CMK (cell line): ENCODE data around the gene C2orf68.
"Not testable (repeated sequence)": the region's sequence is repeated elsewhere in the genome, so short reads cannot be mapped to it uniquely, and the experiment has no call there.

Source experiments
- DNase-seq: peaks from one replicate; pipeline ENCODE4 v3.0.0-alpha.2; 2010; ENCODE audit warnings: low read depth

Gene C2orf68

DNA sequence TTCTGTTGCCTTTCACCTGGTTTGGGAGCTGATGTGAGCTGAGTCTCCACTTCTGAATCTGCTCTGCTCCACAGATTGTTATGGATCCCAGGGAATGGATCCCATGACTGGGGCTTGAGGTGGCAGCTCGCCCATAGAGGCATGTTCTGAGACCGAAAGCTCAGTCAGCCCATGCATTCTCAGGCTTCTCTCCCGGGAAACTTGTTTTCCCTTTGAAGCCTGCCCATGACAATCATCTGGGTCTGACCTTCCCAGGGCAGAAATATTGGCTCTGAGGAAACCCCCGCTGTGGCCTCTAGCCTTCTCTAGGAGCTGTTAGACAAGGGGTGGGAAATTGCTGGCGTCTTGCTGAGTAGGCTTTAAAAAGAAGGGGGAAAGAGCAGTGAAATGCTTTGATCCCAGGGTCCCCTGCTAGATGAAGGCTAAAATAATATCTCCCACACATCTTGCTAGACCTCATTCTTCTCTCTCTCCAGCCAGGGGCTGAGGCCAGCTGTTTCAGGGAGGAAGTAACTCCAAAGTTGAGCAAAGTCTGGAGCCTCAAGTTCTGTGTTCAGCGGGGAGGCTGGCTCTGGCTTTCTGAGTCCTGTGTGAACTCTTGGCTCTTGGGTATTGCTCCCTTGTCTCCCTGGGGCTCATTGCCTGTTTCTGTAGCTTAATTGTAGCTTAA lies 32.5 kb downstream of the C2orf68 start:
- no peak for DNase-seq

DNA sequence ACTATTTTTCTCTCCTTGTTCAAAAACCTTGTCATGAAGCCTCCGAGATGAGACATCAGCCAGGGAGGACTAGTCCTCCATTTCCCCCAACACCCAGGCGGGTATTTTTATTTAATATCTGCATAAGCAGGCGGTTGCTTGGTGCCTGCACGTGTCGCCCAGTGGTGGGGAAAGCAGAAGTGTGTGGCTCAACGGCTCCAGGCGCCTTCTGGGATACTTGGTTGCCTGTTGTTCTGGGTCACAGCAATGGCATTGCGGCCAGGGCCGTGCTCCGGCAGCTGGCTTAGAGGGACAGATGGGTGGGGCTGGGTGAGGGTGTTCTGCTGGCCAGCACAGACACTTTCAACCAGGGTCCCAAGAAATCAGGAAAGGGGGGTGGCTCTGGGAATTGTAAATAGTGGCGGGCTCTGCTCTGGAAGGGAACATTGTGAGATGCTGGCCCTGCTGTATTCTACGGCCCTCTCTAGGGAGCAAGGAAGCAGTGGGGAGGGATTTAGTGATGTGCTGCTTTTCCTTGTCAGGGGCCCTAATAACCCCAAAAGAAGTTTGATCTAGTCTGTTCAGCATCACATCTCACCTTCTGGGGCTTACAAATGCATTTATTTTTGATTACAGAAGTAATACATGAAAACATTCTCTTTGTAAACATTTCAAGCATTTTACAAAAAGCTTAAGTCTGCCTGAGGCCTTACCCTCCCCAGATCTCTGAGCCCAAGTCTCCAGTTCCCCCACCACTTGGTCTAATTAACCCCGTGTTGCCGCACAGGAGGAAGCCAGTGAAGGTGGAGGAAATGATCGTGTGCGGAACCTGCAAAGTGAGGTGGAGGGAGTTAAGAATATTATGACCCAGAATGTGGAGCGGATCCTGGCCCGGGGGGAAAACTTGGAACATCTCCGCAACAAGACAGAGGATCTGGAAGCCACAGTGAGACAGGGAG lies 33.4 kb downstream of the C2orf68 start:
- no peak for DNase-seq

DNA sequence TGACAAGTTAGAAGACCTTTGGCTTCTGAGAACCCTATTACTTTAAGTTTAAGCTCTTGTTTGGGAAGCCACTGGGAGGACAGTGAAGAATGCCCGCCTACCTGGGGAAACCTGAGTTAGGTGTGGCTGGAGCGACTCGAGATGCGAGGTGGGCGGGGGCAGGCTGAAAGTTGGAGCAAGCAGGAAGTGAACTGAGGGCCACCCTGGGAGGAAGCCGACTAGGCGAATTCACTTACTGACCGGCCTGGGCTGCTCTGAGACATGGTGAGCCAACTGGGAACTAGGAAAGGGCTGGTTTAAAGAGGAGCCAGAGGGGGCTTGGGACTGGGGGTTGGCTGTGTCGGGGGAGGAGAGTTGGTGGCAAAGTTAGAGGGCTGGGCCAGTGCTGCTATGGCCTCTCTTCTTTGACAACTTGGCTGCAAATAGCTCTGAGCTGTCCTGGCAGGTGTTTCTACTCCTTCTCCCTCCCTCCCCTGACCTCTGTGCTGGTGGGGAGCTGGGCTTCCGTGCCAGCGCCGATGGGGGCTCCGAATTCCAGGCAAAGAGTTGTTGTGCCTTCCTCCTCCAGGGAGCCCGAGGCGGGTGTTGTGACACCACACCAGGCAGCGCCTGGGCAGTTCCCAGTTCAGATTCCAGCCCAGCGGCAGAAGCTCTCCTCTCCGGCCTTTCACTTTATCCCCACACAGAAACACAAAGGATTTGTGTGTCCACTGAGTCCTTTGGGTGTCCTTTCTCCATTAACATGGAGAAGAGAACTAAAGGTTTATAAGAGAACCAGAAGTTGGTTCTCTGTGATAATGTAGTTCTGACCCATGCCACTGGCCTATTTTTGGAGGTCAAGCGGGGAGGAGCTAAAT lies 34.3 kb downstream of the C2orf68 start, which contains the start of gene VAMP8:
VAMP8 (plus strand) TSS at position 201 of the 857 bp plus-strand sequence; CDS start at position 262, 61 bp downstream.
- no peak for DNase-seq

DNA sequence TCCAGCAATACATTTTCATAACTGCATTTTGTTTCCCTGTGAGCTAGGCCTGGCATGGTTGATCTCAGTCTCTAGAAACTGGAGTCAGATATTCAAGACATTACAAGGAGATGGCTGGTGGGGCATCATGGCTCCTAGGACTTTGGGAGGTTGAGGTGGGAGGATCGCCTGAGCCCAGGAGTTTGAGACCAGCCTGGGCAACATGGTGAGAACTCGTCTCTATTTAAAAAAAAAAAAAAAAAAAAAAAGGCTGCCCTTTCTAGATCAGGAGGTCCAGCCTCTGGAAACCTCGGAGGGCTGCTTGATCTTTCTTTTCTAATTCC lies 34.8 kb downstream of the C2orf68 start:
- no peak for DNase-seq

DNA sequence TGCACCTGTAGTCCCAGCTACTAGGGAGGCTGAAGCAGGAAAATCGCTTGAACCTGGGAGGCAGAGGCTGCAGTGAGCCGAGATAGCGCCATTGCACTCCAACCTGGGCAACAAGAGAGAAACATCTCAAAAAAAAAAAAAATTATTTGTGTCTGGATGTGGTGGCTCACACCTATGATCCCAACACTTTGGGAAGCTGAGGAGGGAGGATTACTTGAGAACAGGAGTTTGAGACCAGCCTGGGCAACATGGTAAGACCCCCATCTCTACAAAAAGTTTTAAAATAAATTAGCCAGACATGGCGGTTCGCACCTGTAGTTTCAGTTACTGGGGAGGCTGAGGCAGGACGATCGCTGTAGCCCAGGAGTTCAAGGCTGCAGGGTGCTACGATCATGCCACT lies 36.1 kb downstream of the C2orf68 start:
- no peak for DNase-seq

DNA sequence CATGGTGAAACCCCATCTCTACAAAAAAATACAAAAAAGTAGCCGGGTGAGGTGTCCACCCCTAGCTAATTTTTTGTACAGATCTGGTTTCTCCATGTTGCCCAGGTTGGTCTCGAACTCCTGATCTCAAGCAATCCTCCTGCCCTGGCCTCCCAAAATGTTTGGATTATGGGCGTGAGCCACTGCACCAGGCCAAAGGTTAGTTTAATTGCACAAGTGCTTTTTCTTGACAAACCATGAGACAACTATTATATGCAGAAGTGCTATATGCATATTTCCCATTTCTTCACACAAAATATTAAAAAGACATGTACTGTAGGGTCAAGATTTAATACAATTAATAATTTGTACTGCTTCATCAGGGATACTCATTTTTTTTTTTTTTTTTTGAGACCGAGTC lies 45.6 kb downstream of the C2orf68 start:
- no peak for DNase-seq

DNA sequence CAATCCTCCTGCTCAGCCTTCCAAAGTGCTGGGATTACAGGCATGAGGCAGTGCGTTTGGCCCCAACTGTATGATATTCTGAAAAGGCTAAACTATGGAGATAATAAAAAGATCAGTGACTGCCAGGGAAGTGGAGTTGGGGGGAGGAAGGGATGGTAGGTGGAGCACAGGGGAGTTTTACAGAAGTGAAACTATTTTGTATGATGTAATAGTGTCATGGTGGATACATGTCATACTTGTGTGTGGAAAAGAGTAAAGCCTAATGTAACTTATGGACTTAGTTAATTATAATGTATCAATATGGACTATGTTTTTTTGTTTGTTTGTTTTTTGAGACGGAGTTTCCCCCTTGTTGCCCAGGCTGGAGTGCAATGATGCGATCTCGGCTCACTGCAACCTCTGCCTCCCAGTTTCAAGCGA lies 47.7 kb downstream of the C2orf68 start:
- DNase-seq, result no peak

DNA sequence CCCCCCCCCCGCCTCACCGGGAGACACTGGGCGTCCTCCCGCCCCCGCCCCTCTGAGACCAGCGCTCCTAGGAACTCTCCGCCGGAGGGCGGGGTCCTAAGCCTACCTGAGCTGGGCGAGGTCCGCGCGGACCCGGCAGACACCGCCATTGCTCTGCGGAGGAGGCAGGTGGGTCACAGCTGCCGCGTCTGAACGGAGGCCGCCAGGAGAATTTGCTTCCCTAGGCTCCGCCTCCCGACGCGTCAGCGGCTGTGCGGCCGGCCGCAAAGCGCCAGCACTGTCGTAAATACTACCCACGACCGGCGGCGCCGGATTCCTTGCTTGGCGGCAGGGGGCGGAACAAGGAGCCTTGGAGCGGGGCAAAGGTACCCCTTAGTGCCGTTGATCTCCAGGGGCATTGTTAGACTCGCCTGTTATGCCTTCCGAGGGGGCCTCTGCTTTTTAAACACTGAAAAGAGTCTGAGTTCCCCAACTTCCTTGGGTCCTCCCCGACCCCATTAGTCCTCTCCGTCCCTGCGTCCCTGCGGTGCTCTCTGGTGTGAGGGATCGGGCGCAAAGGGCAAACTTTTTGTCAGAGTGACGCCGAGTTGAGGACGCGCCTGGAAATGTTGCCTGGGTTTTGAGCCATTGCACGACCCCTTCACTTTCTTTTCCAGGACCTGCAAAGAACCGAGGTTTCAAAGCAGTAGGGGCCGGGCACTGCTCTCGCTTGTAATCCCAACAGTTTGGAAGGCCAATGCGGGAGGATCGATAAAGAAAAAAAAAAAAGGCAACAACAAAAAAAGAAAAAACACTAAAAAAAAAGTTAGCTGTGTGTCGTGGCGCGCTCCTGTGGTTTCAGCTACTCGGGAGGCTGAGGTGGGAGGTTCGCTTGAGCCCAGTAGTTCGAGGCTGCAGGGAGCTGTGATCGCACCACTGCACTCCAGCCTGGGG lies 50.3 kb downstream of the C2orf68 start, which contains the start of gene GGCX:
GGCX (minus strand) TSS at position 214 of the 933 bp plus-strand sequence; CDS start at position 149, 65 bp downstream.
- peak; percentile 88 for DNase-seq

DNA sequence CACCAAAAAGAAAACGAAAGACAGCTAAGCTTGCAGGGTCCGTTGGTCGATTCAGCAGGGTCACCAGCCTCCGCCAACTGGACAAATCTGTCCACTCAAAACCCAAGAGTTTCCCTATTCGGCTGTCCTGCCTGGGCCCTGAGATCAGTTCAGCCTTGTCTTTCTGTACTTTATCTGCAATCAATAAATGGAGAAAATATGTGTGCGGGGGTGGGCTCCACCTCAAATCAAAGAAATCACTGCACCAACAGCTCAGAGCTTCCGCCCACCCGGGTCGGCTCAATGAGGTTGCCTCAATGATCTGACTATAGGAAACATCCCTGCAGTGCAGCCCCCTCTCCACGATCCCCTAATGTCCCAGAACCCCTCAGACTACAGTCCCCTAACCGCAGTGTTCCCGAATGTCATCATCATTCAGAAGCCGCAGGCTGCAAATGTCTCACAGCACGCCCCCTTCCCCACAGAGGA lies 51.0 kb downstream of the C2orf68 start:
- no peak for DNase-seq

DNA sequence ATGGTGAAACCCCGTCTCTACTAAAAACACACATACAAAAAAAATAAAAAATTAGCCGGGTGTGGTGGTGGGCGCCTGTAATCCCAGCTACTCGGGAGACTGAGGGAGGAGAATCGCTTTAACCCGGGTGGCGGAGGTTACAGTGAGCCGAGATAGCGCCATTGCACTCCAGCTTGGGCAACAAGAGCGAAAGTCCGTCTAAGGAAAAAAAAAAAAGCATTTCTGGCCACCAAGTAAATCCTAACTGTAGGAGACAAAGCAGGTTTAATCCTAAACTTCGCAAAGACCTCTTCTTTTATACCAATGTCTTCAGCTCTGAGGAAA lies 51.5 kb downstream of the C2orf68 start:
- DNase-seq, result not testable (repeated sequence)

DNA sequence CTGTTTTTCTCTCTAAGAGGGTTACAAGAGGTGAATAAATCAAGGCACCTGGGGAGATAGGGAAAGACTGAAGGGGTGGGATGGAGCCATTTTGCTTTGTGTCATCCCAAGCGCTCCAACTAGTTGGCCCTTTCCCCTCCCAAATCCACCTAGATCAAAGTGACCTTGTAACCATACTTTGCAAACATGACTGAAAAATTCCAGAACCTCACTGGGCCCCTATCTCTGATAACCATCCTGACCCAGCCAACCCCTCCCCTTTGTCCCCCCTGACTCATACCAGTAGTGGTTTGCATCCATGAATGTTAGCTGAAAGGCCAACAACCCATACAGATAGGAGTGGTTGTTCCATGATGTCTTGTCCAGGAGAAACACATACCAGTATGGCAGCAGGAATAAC lies 53.7 kb downstream of the C2orf68 start:
- DNase-seq, result no peak

DNA sequence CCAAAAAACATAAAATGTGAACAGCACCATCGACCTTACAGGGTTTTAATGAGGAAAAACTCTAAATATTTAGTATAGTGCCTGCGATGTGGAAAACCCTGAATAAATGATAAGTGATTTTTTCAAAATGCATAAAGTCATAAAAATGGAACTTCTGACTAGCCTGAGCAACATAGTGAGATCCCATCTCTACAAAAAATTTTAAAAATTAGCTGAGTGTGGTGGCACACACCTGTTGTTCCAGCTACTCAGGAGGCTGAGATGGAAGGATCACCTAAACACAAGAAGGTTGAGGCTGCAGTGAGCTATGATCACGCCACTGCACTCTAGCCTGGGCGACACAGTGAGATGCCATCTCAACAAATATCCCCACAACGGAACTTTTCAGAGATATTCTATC lies 54.7 kb downstream of the C2orf68 start:
- DNase-seq, result no peak
